A549 (cell line): ENCODE results near the gene EIF4B. TPM values are rescaled to one million over a fixed set of nuclear protein-coding genes. Genes with fewer than 3 reads are reported as not detected.

Experiments used
- ATAC-seq, 2 experiments: fragments of 200-7000 bp in 1 of 2; fragments of >200 bp in 1 of 2; cut with Nextera tagmentation in 1 of 2; cut with Tn5 transposase in 1 of 2; 3 replicates each; pipeline versions ENCODE4 v1.8.0 to v1.9.1; 2018 to 2020; ENCODE audit warnings: mild to moderate bottlenecking in 1 of 2, moderate library complexity in 1 of 2
- CTCF ChIA-PET: fragments of 300-600 bp; sonication (Branson Sonifier 250); formaldehyde crosslinking; extraction: SDS; loops from one replicate; lab custom pipeline; 2021; ENCODE audit warnings: antibody characterized with exemption, inconsistent platforms; lab: Yijun Ruan, JAX
- POLR2A ChIA-PET: fragments of 350-600 bp; formaldehyde crosslinking; extraction: SDS; loops from one replicate; lab custom pipeline; 2021; ENCODE audit warnings: antibody characterized with exemption, inconsistent platforms; lab: Yijun Ruan, JAX
- DNase-seq, 2 experiments: peaks; one replicate each; pipeline versions ENCODE4 v3.0.0 to v3.0.0-alpha.2; 2011 to 2016; ENCODE audit warnings: low read depth in 1 of 2, low spot score in 1 of 2
- FAIRE-seq: peaks from 2 replicates; lab custom pipeline; 2011; peaks lifted over from hg19 to GRCh38; lab: Jason Lieb, UNC
- H3K27ac ChIP-seq, 2 experiments: fragments of >200 bp; sonication (Bioruptor Twin); formaldehyde crosslinking; 3 replicates each; pipeline ENCODE4 v1.5.1; 2016 to 2017
- H3K4me1 ChIP-seq: fragments of >200 bp; sonication (Bioruptor Twin); formaldehyde crosslinking; 3 replicates; pipeline ENCODE4 v1.6.1; 2016
- H3K4me2 ChIP-seq: fragments of >200 bp; sonication (Bioruptor Twin); formaldehyde crosslinking; 3 replicates; pipeline ENCODE4 v1.6.1; 2016
- H3K4me3 ChIP-seq: fragments of >200 bp; sonication (Bioruptor Twin); formaldehyde crosslinking; 3 replicates; pipeline ENCODE4 v1.5.1; 2016
- H3K9me3 ChIP-seq: fragments of >200 bp; sonication (Bioruptor Twin); formaldehyde crosslinking; 3 replicates; pipeline ENCODE4 v1.6.1; 2016
- CBX2 ChIP-seq: fragments of 200-600 bp; sonication (generic); IDR thresholded peaks from 2 replicates; pipeline ENCODE4 v1.6.1; 2016; ENCODE audit warnings: low read depth, mild to moderate bottlenecking, borderline replicate concordance
- CHD2 ChIP-seq: fragments of 150-350 bp; IDR thresholded peaks from 2 replicates; pipeline ENCODE4 v1.6.1; 2014; ENCODE audit warnings: low read length; ENCODE audit not compliant: partially characterized antibody
- CHD4 ChIP-seq: fragments of 200-600 bp; sonication (generic); IDR thresholded peaks from 2 replicates; pipeline ENCODE4 v1.6.1; 2016; ENCODE audit warnings: antibody characterized with exemption, mild to moderate bottlenecking, borderline replicate concordance
- EHF ChIP-seq: fragments of 250-450 bp; sonication (Bioruptor Pico); IDR thresholded peaks from 2 replicates; pipeline ENCODE4 v1.5.0; 2020; ENCODE audit warnings: mild to moderate bottlenecking
- EP300 ChIP-seq, 2 experiments: fragments of >200 bp; sonication (Bioruptor Twin); formaldehyde crosslinking; IDR thresholded peaks; 2 replicates in 1 of 2; 3 replicates in 1 of 2; pipeline ENCODE4 v1.6.1; 2016 to 2017
- FOXS1 ChIP-seq: fragments of 250-450 bp; sonication (Bioruptor Pico); IDR thresholded peaks from 2 replicates; pipeline ENCODE4 v1.5.0; 2020; ENCODE audit warnings: mild to moderate bottlenecking, moderate library complexity
- GATA3 ChIP-seq: IDR thresholded peaks from 2 replicates; pipeline ENCODE4 v1.6.1; 2012; ENCODE audit warnings: borderline replicate concordance
- HDAC2 ChIP-seq: fragments of 200-600 bp; sonication (generic); IDR thresholded peaks from 2 replicates; pipeline ENCODE4 v1.6.1; 2016
- HEYL ChIP-seq: fragments of 250-450 bp; sonication (Bioruptor Pico); IDR thresholded peaks from 2 replicates; pipeline ENCODE4 v1.8.0; 2021; ENCODE audit warnings: mild to moderate bottlenecking, moderate library complexity
- HOXA7 ChIP-seq: fragments of 250-450 bp; sonication (Bioruptor Pico); IDR thresholded peaks from 2 replicates; pipeline ENCODE4 v1.5.0; 2020; ENCODE audit warnings: mild to moderate bottlenecking, moderate library complexity
- HOXB13 ChIP-seq: fragments of 250-450 bp; sonication (Bioruptor Pico); IDR thresholded peaks from 2 replicates; pipeline ENCODE4 v1.5.0; 2020; ENCODE audit warnings: low read depth, mild to moderate bottlenecking, moderate library complexity
- JUN ChIP-seq, 2 experiments: fragments of >200 bp; sonication (Bioruptor Twin); formaldehyde crosslinking; IDR thresholded peaks; 2 replicates in 1 of 2; 3 replicates in 1 of 2; pipeline ENCODE4 v1.6.1; 2016 to 2017
- JUNB ChIP-seq: fragments of >200 bp; sonication (Bioruptor Twin); formaldehyde crosslinking; IDR thresholded peaks from 2 replicates; pipeline ENCODE4 v1.6.1; 2016
- KDM5A ChIP-seq: fragments of 200-600 bp; sonication (generic); IDR thresholded peaks from 2 replicates; pipeline ENCODE4 v1.6.1; 2016; ENCODE audit warnings: antibody characterized with exemption, mild to moderate bottlenecking
- MAZ ChIP-seq: fragments of 150-350 bp; IDR thresholded peaks from 2 replicates; pipeline ENCODE4 v1.6.1; 2014; ENCODE audit warnings: antibody characterized with exemption, low read depth, low read length, borderline replicate concordance
- NPAS2 ChIP-seq: fragments of 250-450 bp; sonication (Bioruptor Pico); IDR thresholded peaks from 2 replicates; pipeline ENCODE4 v1.8.0; 2022; ENCODE audit warnings: mild to moderate bottlenecking, moderate library complexity, borderline replicate concordance
- PBX3 ChIP-seq: IDR thresholded peaks from 2 replicates; pipeline ENCODE4 v1.6.1; 2012
- PHF8 ChIP-seq: fragments of 200-600 bp; sonication (generic); IDR thresholded peaks from 2 replicates; pipeline ENCODE4 v1.6.1; 2016; ENCODE audit warnings: low read depth, mild to moderate bottlenecking, antibody characterized with exemption, moderate library complexity, borderline replicate concordance
- POLR2A ChIP-seq: IDR thresholded peaks from 2 replicates; pipeline ENCODE4 v1.6.1; 2012; ENCODE audit warnings: mild to moderate bottlenecking, low read length
- POLR2AphosphoS2 ChIP-seq: conservative IDR thresholded peaks from 2 replicates; pipeline ENCODE4 v1.6.1; 2012; ENCODE audit warnings: low read length, improper control_type of control experiment, inconsistent platforms
- RCOR1 ChIP-seq: fragments of 150-350 bp; IDR thresholded peaks from 2 replicates; pipeline ENCODE4 v1.6.1; 2014; ENCODE audit warnings: antibody characterized with exemption, low read length, low read depth
- RNF2 ChIP-seq: fragments of 200-600 bp; sonication (generic); IDR thresholded peaks from 2 replicates; pipeline ENCODE4 v1.6.1; 2016; ENCODE audit warnings: low read depth, mild to moderate bottlenecking, antibody characterized with exemption, moderate library complexity, borderline replicate concordance
- SMC3 ChIP-seq: fragments of >200 bp; sonication (Bioruptor Twin); formaldehyde crosslinking; IDR thresholded peaks from 3 replicates; pipeline ENCODE4 v1.6.1; 2018; ENCODE audit warnings: inconsistent platforms
- SREBF2 ChIP-seq: fragments of 450-650 bp; IDR thresholded peaks from 2 replicates; pipeline ENCODE4 v1.6.1; 2014; ENCODE audit warnings: mild to moderate bottlenecking, moderate library complexity
- ZNF302 ChIP-seq: fragments of 250-450 bp; sonication (Bioruptor Pico); IDR thresholded peaks from 2 replicates; pipeline ENCODE4 v1.9.0; 2021; ENCODE audit warnings: inconsistent platforms, mild to moderate bottlenecking, moderate library complexity
- ZSCAN20 ChIP-seq: fragments of 250-450 bp; sonication (Bioruptor Pico); IDR thresholded peaks from 2 replicates; pipeline ENCODE4 v1.8.0; 2022; ENCODE audit warnings: mild to moderate bottlenecking, moderate library complexity
- WGBS: methylation state at CpG from one replicate; pipeline ENCODE4 v1.1.6; 2017; ENCODE audit errors: missing lambda C conversion rate; 5-methylcytosine and 5-hydroxymethylcytosine counted together
- polyA plus RNA-seq, 4 experiments: library from polyadenylated mRNA; depleted of rRNA in 3 of 4; stranded (reverse); fragments of >200 nt; fragmentation: RNase III in 1 of 4; extraction: RNeasy Plus Mini Kit Qiagen cat#74134 plus additional on column Dnase treatment in 1 of 4; gene quantifications; 2 replicates in 3 of 4; 3 replicates in 1 of 4; pipeline ENCODE4 v1.2.3, GENCODE V29; 2011 to 2017
- TF ChIP-seq, protein P1 (sequence below): fragments of >200 bp; sonication (Bioruptor Twin); formaldehyde crosslinking; IDR thresholded peaks from 3 replicates; pipeline ENCODE4 v1.5.1; 2016

EIF4B gene
- polyA plus RNA-seq, 2 of the 4 experiments (the other 2 are of a cell fraction) = 377 to 650 TPM

GRCh38 chr12:53061404-53062010 lies 55.3 kb downstream of the EIF4B start (continued):
- TF ChIP-seq PHF8 (no peak), EHF (CRISPR knock-in tag) (no peak), RNF2 (no peak), CHD4 (no peak), KDM5A (no peak), HOXA7 (CRISPR knock-in tag) (no peak), CBX2 (no peak), RCOR1 (no peak), JUNB (no peak), ZSCAN20 (CRISPR knock-in tag) (no peak), GATA3 (no peak), EP300 (IDR thresholded peaks at IDR 0.05) (no peak), HDAC2 (no peak), POLR2AphosphoS2 (no peak), ZNF302 (CRISPR knock-in tag) (no peak), NPAS2 (CRISPR knock-in tag) (no peak), HOXB13 (CRISPR knock-in tag) (no peak), CHD2 (no peak), HEYL (CRISPR knock-in tag) (no peak), FOXS1 (CRISPR knock-in tag) (no peak), SREBF2 (no peak), MAZ (no peak), PBX3 (peak; percentile 59; the same call in 1 of the 2 replicates), JUN (IDR thresholded peaks at IDR 0.05) (no peak), SMC3 (peak; percentile 52)
- TF ChIP-seq, protein P1, sequence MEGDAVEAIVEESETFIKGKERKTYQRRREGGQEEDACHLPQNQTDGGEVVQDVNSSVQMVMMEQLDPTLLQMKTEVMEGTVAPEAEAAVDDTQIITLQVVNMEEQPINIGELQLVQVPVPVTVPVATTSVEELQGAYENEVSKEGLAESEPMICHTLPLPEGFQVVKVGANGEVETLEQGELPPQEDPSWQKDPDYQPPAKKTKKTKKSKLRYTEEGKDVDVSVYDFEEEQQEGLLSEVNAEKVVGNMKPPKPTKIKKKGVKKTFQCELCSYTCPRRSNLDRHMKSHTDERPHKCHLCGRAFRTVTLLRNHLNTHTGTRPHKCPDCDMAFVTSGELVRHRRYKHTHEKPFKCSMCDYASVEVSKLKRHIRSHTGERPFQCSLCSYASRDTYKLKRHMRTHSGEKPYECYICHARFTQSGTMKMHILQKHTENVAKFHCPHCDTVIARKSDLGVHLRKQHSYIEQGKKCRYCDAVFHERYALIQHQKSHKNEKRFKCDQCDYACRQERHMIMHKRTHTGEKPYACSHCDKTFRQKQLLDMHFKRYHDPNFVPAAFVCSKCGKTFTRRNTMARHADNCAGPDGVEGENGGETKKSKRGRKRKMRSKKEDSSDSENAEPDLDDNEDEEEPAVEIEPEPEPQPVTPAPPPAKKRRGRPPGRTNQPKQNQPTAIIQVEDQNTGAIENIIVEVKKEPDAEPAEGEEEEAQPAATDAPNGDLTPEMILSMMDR = peak; percentile 44

DNA sequence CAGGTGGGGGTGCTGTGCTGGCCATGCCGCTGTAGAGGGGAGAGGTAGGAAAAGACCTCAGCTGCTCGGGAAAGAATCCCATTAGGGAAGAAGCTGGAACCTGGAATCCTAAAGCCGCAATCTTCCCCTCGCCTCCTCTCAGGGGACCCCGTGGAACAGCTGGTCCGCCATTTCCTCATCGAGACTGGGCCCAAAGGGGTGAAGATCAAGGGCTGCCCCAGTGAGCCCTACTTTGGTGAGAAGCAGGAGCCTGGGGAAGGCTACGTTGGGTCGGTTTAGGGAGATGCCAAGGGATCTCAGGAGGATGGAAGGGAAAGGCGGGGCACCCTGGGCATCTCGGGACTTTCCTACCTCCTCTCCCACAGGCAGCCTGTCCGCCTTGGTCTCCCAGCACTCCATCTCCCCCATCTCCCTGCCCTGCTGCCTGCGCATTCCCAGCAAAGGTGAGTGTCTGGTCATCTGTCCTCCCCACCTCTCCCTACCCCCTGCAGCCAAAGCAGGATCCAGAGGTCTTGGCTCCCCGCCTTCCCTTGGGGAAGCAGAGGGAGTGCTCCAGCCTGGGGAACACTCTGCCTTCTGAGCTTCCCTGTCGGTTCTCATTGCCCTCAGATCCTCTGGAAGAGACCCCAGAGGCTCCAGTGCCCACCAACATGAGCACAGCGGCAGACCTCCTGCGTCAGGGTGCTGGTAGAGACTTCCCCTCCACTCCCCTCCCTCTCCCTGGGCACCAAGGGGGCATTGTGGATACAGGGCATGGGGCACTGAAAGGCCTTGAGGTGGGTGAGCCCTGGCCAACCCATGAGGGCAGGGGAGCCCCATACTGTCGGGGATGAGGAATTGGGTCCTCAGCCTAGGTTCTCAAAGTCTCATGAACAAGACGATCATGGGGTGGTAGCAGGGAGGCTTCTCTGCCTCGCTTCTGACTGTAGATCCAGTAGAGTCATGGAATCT lies 56.0 kb downstream of the EIF4B start:
- no peak overlapping the region for H3K4me3 ChIP-seq
- ATAC-seq (peak in 1 of 2 experiments; percentile 4; a peak in 2 of 6 replicates), DNase-seq (no peak), FAIRE-seq (no peak)
- ChIA-PET POLR2A (interaction anchor here (0.6 to 2.9 kb wide), 7 partner anchors 8 to 36 kb away, joined by 3 to 11 read pairs (median 6); partner anchors contain the start of genes IGFBP6 and SPRYD3), CTCF (interaction anchor here (1.0 to 45.5 kb wide), 13 partner anchors 12 to 182 kb away, joined by 3 to 1424 read pairs (median 5); partner anchors contain the start of genes IGFBP6, SOAT2, SPRYD3 and TNS2)
- H3K9me3 ChIP-seq = no peaks in the 10 kb centered on the region
- WGBS = 78% methylated on average over 20 of the region's 20 CpGs
- H3K27ac ChIP-seq = peak overlapping the region in 1 of 2 experiments; percentile 66; a peak in 3 of 6 replicates
- H3K4me1 ChIP-seq = peaks cover 43% of the 10 kb centered on the region
- H3K4me2 ChIP-seq = peak overlapping the region; percentile 56
- TF ChIP-seq, protein P1 = peak; percentile 7; the same call in 1 of the 3 replicates
- TF ChIP-seq SMC3 (no peak), JUN (IDR thresholded peaks at IDR 0.05) (0 out of 5 replicates have a peak, but pooled peaks of 1 of the 2 experiments have one; percentile 25), POLR2A (no peak), CBX2 (no peak), PBX3 (no peak), RNF2 (no peak)
